ENCODE data around the gene CARNS1.

The CARNS1 gene

GRCh38 chr11:67428052-67429001, 12.8 kb downstream of the CARNS1 start, which contains the start of gene RPS6KB2:
RPS6KB2 (plus strand) TSS chr11:67428494; CDS start chr11:67428546, 52 bp downstream.
- DNase-seq (ENCODE audit: low spot score): peak; percentile 100

GRCh38 chr11:67429038-67429668, 13.7 kb downstream of the CARNS1 start:
- no peak for DNase-seq (ENCODE audit: low spot score)

- DNase-seq (ENCODE audit: low spot score): no peak
Measured at GRCh38 chr11:67429722-67430121, 14.2 kb downstream of the CARNS1 start.

GRCh38 chr11:67431346-67432249, 16.1 kb downstream of the CARNS1 start:
- DNase-seq (ENCODE audit: low spot score): no peak

DNA sequence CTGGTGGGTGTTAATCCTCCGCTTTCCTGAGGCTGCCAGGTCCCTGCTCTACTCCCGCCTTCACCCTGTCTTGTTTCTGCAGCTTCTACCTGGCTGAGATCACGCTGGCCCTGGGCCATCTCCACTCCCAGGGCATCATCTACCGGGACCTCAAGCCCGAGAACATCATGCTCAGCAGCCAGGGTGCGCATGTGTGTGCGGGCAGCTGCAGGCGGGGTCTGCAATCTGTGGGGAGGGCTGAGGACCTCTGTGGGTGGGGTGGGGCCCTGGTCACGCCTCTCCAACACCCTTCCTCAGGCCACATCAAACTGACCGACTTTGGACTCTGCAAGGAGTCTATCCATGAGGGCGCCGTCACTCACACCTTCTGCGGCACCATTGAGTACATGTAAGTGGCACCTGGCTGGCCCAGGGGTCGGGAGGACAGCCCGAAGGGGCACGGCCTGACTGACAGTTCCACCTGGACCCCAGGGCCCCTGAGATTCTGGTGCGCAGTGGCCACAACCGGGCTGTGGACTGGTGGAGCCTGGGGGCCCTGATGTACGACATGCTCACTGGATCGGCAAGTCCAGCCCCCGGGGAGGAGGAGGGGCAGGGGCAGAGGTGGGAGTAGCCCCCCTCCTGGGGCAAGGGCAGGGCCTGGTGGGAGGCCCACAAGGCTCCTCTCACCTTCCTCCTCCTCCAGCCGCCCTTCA, 17.3 kb downstream of the CARNS1 start:
- DNase-seq (ENCODE audit: low spot score): no peak

DNA sequence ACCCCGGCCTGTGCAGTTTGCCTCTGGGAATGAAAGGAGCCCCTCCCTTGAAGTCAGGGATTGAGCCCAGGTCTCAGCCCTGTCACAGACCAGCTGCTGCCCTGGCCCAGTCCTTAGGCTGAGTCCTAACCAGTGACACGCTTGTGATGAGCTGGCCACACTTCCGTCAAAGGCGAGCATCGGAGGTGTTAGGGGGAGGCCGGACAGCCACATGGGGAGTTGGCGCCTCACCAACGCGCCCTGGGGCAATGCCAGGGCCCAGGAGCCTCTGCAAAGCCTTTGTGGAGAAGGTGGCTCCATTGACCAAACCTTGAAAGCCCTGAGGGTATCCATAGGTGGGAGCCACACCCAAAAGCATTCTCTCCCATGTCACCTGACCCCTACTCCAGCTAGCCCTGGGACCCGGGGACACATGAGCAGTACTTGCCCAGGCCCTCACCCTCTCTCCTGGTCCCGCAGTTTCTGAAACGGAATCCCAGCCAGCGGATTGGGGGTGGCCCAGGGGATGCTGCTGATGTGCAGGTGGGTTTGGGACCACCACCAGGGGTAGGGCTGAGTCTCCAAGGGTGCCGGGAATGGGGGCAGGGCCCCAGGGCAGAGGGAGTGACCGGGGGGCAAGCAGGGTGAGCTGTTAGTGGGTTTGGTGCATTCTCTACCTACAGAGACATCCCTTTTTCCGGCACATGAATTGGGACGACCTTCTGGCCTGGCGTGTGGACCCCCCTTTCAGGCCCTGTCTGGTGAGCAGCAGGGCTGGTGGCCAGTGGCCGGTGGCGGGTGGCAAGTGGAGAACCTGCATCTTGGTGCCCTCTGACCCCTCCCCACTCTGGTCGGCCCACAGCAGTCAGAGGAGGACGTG, 18.3 kb downstream of the CARNS1 start:
- DNase-seq (ENCODE audit: low spot score): no peak

DNA sequence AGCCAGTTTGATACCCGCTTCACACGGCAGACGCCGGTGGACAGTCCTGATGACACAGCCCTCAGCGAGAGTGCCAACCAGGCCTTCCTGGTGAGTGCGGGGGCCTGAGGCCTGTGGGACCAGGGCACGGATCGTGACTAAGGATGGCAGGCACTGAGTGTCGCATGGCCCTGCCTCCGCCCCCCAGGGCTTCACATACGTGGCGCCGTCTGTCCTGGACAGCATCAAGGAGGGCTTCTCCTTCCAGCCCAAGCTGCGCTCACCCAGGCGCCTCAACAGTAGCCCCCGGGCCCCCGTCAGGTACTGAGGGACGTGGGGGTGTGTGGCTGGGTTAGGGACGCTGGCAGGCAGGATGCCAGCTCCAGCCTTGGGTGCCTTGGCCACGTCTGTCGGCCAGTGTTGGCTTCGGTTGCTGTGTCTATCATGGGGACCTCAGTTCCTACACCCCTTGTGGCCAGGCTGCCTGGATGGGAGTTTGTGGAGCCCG, 19.0 kb downstream of the CARNS1 start:
- no peak for DNase-seq (ENCODE audit: low spot score)

- DNase-seq (ENCODE audit: low spot score): no peak
Measured at GRCh38 chr11:67435031-67435726, 19.7 kb downstream of the CARNS1 start.

- no peak for DNase-seq (ENCODE audit: low spot score)
Measured at GRCh38 chr11:67435727-67436458, 20.4 kb downstream of the CARNS1 start.

DNA sequence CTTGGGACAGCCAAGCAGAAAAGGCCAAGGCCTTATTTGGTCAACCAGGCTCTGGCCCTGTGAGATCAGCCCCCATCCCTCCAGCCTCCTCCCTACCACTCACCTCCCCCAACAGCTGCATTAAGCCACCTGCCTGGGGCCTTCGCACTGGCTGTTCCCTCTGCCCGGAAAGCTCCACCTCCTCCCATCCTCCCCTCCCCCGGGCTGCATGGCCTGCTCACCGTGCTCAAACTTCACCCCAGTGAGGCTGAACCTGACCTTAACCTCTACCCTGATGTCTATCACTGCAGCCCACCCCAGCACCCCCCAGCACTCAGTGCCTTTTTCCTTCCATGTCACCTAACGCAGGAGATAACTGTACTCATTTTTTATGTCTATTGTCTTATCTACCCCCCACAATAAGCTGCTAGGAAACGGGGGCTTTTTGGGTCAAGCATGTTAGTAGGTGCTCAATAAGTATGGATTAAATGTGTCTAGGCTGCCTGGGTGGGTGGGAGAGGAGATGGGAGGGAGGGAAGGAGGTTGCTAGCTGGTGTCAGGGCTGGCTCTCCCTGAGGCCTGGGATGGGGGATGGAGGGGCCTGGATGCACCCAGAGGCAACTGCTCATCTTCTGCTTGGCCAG, 21.1 kb downstream of the CARNS1 start:
- no peak for DNase-seq (ENCODE audit: low spot score)

DNA sequence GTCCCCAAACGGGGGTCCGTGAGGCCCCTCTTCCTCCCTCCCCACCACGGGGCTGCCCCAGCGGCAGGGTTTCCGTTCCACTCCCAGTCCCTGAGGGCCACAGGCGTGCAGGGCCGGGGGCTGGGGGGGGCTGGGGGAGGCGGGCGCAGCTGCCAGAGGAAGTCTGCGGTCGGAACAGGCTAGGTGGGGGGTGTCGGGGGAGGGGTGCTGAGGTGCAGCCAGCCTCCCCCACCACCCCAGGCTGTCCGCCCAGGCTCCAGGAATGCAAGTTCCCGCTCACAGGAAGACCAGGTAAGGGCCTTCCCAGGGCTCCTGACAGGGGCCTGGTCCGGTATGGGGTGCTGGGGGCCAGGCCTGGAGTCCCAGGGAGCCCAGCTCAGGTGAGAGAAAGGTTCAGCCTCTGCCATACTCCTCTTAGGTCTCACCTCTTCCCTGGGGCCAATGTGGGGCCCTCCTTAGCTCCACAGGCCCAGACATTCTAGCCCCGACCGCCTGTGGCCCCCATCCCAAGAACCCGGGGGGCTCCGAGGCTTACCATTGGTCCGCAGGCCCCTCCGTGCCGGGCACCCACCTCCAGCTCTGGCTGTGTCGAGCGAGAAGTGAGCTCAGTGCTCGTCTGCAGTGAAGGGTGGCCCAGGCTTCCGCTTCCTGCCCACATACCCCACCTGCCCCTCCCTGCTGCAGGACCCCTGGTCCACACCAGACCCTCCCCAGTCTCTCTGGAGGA, 21.8 kb downstream of the CARNS1 start, which contains the start of gene PTPRCAP:
Gene PTPRCAP (minus strand): TSS at position 601 of the 727 bp plus-strand sequence. CDS start 63 bp downstream, at position 538.
- no peak for DNase-seq (ENCODE audit: low spot score)

GRCh38 chr11:67437809-67438157, 22.3 kb downstream of the CARNS1 start:
- DNase-seq (ENCODE audit: low spot score): no peak

DNA sequence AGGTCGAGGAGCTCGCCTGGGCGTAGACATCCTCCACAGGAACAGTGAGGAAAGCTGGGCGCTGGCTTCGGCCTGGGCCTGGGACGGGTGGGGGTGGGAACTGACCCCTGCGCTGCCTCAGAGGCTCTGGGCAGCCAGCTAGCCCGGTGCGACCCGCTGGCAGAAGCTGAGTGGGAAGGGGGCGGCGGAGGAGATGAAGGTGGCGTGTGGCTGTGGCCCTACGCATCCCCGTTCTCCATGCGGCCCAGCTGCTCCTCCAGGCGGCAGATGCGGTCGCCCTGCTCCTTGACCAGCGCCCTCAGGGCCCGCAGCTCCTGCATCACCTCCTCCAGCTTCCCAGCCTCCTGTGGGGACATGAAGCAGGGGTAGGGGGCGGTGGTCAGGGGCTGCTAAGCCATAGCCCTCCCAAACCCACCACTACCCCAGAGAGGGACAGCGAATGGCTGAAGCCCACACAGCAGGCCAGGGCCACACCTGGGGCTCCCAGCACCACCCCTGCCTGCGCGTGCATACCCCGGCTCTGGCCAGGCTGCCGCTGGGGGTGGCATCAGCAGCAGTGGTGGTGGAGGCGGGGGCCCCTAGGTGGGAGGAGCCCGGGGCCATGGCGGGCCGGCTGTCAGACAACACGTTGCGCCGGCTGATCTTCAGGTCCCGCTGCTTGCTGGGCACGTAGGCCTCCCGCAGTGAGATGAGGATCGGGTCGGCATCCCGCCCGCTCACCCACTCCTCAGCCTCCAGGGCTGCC, 22.9 kb downstream of the CARNS1 start:
- no peak for DNase-seq (ENCODE audit: low spot score)

- no peak for DNase-seq (ENCODE audit: low spot score)
Measured at GRCh38 chr11:67439321-67440228, 24.1 kb downstream of the CARNS1 start.

DNA sequence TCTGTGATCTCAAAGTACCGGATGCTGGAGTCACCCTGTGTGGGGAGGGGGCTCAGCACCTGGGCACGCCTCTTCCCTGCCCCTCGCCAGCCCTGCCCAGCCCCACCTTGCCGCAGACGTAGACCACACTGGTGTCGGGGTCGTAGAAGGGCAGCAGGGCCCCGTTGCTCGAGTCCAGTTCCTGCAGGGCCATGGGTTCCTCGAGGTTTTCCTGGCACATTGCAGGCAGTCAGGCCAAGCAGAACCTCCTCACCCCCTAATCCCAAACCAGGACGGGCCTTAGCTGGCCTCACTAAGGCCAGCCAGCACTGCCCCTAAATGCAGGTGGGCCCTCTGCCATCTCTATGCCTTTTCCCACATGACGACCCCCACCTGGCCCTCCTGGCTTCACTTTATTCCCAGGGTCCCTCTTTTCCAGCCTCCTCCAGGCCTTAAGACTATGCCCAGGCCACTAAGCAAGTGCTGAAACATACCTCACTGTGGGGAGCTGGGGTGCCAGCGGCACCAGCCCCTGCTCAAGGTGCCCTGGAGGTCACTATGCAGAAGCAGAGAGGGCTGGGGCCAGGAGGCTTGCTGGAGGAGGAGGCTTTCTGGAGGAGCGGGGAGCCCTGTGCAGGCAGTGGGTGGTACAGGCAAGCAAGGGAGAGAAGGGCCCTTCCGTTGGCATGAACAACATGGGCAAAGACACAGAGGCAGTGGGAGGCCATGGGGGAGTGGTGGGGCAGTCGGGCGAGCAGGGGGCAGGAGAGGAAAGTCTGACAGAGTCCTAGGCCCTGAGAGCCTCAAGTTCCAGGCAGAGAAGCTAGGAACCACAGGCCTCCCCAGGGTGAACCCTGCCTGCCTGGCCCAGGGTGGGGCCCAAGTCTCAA, 25.0 kb downstream of the CARNS1 start:
- no peak for DNase-seq (ENCODE audit: low spot score)
